ENCODE measurements around the gene TACR2. TPM values are rescaled to one million over a fixed set of nuclear protein-coding genes. Genes with fewer than 3 reads are reported as not detected.

The TACR2 gene
- polyA plus RNA-seq, 1 donor, result 8.2 TPM

- no peaks in the 10 kb centered on the region for H3K27me3 ChIP-seq (ENCODE audit: control insufficient read depth, insufficient read depth, low read length)
- H3K27ac ChIP-seq (ENCODE audit: low read length), result no peak overlapping the region
- 100% methylated on average over 1 of the region's 2 CpGs for WGBS (ENCODE audit: insufficient coverage, low lambda C conversion rate)
- H3K4me3 ChIP-seq (ENCODE audit: low read length), result no peak overlapping the region
- DNase-seq, result no peak
- H3K36me3 ChIP-seq (ENCODE audit: control insufficient read depth, insufficient read depth, low read length), result peaks cover 6% of the 10 kb centered on the region
- no peaks in the 10 kb centered on the region for H3K9me3 ChIP-seq (ENCODE audit: control insufficient read depth, low read depth, low read length)
- no peaks in the 10 kb centered on the region for H3K4me1 ChIP-seq (ENCODE audit: control insufficient read depth, insufficient read depth, low read length)
These were observed 41.8 kb downstream of the TACR2 start for GRCh38 chr10:69374931-69375306.

DNA sequence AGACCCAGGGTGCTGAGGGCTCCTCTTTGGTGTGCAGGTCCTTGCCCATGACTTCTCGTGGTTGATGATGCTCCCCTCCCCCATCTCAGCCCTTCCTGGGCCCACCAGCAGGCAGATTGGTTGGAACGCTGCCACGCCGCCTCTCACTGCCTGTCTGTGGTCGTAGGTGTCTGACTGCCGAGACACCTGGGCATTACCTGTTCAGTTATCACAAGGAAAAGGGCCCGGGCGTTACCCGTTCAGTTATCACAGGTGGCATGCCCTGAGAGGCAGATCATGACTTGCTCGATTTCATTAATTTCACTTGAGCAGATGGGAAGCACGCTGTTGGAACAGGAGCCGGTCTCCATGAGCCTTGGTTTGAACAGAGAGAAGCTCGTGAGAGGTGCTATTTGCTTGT lies 42.5 kb downstream of the TACR2 start:
- WGBS (ENCODE audit: insufficient coverage, low lambda C conversion rate), result no CpG with 5 or more reads among the region's 13 CpGs
- no peak for DNase-seq

DNA sequence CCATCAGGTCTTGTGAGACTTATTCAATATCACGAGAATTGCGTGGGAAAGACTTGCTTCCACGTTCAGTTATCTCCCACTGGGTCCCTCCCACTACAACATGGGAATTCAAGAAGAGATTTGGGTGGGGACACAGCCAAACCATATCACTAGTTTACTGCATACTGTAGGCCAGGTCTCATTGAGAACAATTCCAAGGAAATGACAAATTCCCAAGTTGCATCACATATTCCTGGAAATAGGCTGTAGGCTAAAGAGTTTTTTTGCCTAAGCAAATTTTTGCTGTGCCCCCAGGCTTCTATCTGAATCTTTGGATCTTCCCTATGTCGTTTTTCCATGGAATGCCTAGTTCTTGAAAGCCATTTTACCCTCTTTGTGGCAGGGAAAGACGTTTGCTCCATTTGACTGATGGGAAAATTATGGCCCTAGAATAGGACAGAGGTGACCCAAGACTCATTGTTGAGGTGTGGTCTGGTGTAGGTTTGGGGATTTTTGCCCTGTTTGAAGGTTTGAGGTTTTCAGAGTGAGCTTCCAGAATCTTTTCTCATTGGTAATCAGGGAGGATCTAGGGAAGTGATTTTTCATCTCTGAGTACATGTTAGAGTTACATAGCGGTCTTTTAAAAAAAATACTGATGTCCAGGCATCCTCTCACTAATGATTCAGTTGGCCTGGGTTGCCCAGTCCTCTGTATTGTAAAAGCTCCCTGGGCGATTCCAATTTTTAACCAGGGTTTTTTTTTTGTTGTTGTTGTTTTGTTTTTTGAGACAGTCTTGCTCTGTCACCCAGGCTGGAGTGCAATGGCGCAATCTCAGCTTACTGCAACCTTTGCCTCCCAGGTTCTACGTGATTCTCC lies 44.4 kb downstream of the TACR2 start:
- Histone ChIP-seq H3K36me3 (ENCODE audit: control insufficient read depth, insufficient read depth, low read length) (peaks cover 9% of the 10 kb centered on the region), H3K4me1 (ENCODE audit: control insufficient read depth, insufficient read depth, low read length) (no peaks in the 10 kb centered on the region), H3K9me3 (ENCODE audit: control insufficient read depth, low read depth, low read length) (no peaks in the 10 kb centered on the region), H3K27ac (ENCODE audit: low read length) (no peak overlapping the region), H3K27me3 (ENCODE audit: control insufficient read depth, insufficient read depth, low read length) (no peaks in the 10 kb centered on the region), H3K4me3 (ENCODE audit: low read length) (no peak overlapping the region)
- whole genome bisulfite sequencing (ENCODE audit: insufficient coverage, low lambda C conversion rate), result 100% methylated on average over 1 of the region's 9 CpGs
- DNase-seq, result no peak

More for the DNA sequence above, 42.5 kb downstream of the TACR2 start:
- H3K9me3 ChIP-seq (ENCODE audit: control insufficient read depth, low read depth, low read length), result no peaks in the 10 kb centered on the region
- no peaks in the 10 kb centered on the region for H3K27me3 ChIP-seq (ENCODE audit: control insufficient read depth, insufficient read depth, low read length)
- no peaks in the 10 kb centered on the region for H3K4me1 ChIP-seq (ENCODE audit: control insufficient read depth, insufficient read depth, low read length)
- H3K27ac ChIP-seq (ENCODE audit: low read length), result no peak overlapping the region
- H3K4me3 ChIP-seq (ENCODE audit: low read length), result no peak overlapping the region
- peaks cover 2% of the 10 kb centered on the region for H3K36me3 ChIP-seq (ENCODE audit: control insufficient read depth, insufficient read depth, low read length)

DNA sequence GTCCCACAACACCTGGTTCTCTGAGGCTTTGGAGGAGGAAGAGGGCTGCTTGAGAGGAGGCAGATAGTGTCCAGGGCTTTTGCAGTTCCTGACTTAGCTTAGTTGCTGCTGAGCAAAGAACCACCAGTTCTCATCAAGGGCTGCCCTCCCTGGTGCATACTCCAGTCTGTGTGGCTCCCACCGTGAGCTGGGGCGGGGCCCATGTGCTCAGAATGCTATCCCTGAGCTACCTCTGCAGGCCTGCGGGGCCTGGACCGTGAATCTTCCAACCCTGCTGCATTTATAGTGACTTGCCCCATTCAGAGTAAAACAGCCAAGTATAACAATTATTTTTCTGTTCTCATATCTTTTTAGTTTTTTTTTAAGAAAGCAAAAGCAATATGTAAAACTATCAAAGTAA lies 49.2 kb downstream of the TACR2 start:
- WGBS (ENCODE audit: insufficient coverage, low lambda C conversion rate), result no CpG with 5 or more reads among the region's 4 CpGs
- H3K9me3 ChIP-seq (ENCODE audit: control insufficient read depth, low read depth, low read length), result no peaks in the 10 kb centered on the region
- DNase-seq, result no peak
- H3K27ac ChIP-seq (ENCODE audit: low read length), result no peak overlapping the region
- H3K36me3 ChIP-seq (ENCODE audit: control insufficient read depth, insufficient read depth, low read length), result peaks cover 10% of the 10 kb centered on the region
- H3K27me3 ChIP-seq (ENCODE audit: control insufficient read depth, insufficient read depth, low read length), result no peaks in the 10 kb centered on the region
- H3K4me1 ChIP-seq (ENCODE audit: control insufficient read depth, insufficient read depth, low read length), result no peaks in the 10 kb centered on the region
- H3K4me3 ChIP-seq (ENCODE audit: low read length), result no peak overlapping the region

DNA sequence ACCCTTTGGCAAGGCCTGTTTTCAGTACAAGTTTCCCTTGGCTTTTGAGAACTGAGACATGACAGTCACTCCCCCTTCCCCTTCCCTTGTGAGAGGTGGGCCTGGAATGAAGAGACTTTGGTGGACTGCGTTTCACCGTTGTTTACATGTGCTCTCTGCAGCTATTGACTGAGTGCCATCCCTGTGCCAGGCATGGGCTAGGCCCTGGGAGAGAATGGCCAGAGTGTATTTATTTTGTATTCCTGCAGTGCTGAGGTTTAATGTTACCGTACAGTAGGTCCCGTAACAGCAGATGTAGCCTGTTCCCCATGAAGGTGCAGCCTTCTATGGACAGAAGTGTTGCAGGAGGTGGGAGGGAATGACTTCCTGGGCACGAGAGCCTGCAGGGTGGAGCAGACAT lies 50.0 kb downstream of the TACR2 start:
- no peak overlapping the region for H3K27ac ChIP-seq (ENCODE audit: low read length)
- H3K4me3 ChIP-seq (ENCODE audit: low read length), result no peak overlapping the region
- H3K4me1 ChIP-seq (ENCODE audit: control insufficient read depth, insufficient read depth, low read length), result no peaks in the 10 kb centered on the region
- WGBS (ENCODE audit: insufficient coverage, low lambda C conversion rate), result no CpG with 5 or more reads among the region's 5 CpGs
- H3K27me3 ChIP-seq (ENCODE audit: control insufficient read depth, insufficient read depth, low read length), result no peaks in the 10 kb centered on the region
- no peak for DNase-seq
- no peaks in the 10 kb centered on the region for H3K9me3 ChIP-seq (ENCODE audit: control insufficient read depth, low read depth, low read length)
- H3K36me3 ChIP-seq (ENCODE audit: control insufficient read depth, insufficient read depth, low read length), result peaks cover 10% of the 10 kb centered on the region

DNA sequence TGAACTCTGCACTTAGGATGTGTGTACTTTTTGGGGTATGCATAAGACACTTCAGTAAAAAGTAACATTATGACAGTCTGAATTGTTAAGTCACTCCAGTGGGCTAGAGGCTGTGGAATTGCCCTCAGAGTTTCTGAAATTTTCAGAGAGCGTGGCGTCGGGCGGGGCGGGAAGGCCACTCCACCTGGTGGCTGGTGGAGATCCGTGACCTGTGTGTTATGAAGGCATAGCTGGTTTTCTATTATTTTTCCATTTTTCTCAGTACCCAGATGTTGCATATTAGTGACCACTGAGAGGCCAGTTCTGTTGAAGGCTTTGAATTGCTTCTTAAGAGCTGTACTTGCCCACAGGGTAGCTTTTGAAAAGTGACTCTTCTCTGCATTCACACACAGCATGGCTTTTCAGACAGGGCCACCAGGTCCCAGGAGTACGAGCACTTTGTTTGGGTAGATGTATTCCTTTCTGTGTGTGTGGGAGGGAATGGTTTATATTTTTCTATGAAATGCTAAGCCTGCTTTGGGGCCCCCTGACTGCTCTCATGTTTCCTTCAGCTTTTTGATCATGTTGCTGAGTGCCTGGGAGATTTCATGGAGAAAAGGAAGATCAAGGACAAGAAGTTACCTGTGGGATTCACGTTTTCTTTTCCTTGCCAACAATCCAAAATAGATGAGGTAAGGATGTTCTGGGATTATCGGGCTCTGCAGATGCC lies 52.3 kb downstream of the TACR2 start:
- no peak for DNase-seq
- H3K27ac ChIP-seq (ENCODE audit: low read length), result no peak overlapping the region
- no peak overlapping the region for H3K4me3 ChIP-seq (ENCODE audit: low read length)
- no peaks in the 10 kb centered on the region for H3K27me3 ChIP-seq (ENCODE audit: control insufficient read depth, insufficient read depth, low read length)
- H3K36me3 ChIP-seq (ENCODE audit: control insufficient read depth, insufficient read depth, low read length), result peaks cover 10% of the 10 kb centered on the region
- no peaks in the 10 kb centered on the region for H3K9me3 ChIP-seq (ENCODE audit: control insufficient read depth, low read depth, low read length)
- H3K4me1 ChIP-seq (ENCODE audit: control insufficient read depth, insufficient read depth, low read length), result peaks cover 4% of the 10 kb centered on the region
- WGBS (ENCODE audit: insufficient coverage, low lambda C conversion rate), result 72% methylated on average over 2 of the region's 9 CpGs

- no peak for DNase-seq
- H3K9me3 ChIP-seq (ENCODE audit: control insufficient read depth, low read depth, low read length), result no peaks in the 10 kb centered on the region
- no peak overlapping the region for H3K27ac ChIP-seq (ENCODE audit: low read length)
- H3K27me3 ChIP-seq (ENCODE audit: control insufficient read depth, insufficient read depth, low read length), result no peaks in the 10 kb centered on the region
- no peak overlapping the region for H3K4me3 ChIP-seq (ENCODE audit: low read length)
- H3K4me1 ChIP-seq (ENCODE audit: control insufficient read depth, insufficient read depth, low read length), result peaks cover 4% of the 10 kb centered on the region
- WGBS (ENCODE audit: insufficient coverage, low lambda C conversion rate), result 100% methylated on average over 1 of the region's 5 CpGs
- H3K36me3 ChIP-seq (ENCODE audit: control insufficient read depth, insufficient read depth, low read length), result peaks cover 3% of the 10 kb centered on the region
These were observed 53.1 kb downstream of the TACR2 start for GRCh38 chr10:69363666-69364065.

- no peak overlapping the region for H3K27ac ChIP-seq (ENCODE audit: low read length)
- peaks cover 2% of the 10 kb centered on the region for H3K36me3 ChIP-seq (ENCODE audit: control insufficient read depth, insufficient read depth, low read length)
- no CpG with 5 or more reads among the region's 13 CpGs for WGBS (ENCODE audit: insufficient coverage, low lambda C conversion rate)
- H3K4me3 ChIP-seq (ENCODE audit: low read length), result no peak overlapping the region
- DNase-seq, result no peak
- H3K27me3 ChIP-seq (ENCODE audit: control insufficient read depth, insufficient read depth, low read length), result no peaks in the 10 kb centered on the region
- no peaks in the 10 kb centered on the region for H3K9me3 ChIP-seq (ENCODE audit: control insufficient read depth, low read depth, low read length)
- peaks cover 4% of the 10 kb centered on the region for H3K4me1 ChIP-seq (ENCODE audit: control insufficient read depth, insufficient read depth, low read length)
These were observed 54.2 kb downstream of the TACR2 start for GRCh38 chr10:69362471-69362954.

DNA sequence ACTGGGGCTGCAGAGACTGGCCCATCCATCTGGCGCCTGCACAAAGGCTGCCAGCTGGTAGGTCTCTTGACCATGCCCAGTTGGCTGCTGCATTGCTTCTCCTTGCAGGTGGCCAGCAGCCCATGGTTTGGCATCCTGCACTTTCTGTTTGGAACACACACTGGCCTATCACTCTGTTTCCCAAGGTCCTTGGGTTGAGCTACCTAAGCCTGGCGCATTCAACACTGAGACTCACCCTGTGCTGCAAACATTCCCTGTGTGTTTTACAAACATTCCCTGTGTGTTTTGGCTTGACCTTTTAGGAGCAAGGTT lies 55.5 kb downstream of the TACR2 start:
- no peak for DNase-seq
- WGBS (ENCODE audit: insufficient coverage, low lambda C conversion rate), result no CpG with 5 or more reads among the region's 2 CpGs
- Histone ChIP-seq H3K27ac (ENCODE audit: low read length) (no peak overlapping the region), H3K9me3 (ENCODE audit: control insufficient read depth, low read depth, low read length) (no peaks in the 10 kb centered on the region), H3K36me3 (ENCODE audit: control insufficient read depth, insufficient read depth, low read length) (peaks cover 2% of the 10 kb centered on the region), H3K4me1 (ENCODE audit: control insufficient read depth, insufficient read depth, low read length) (peaks cover 4% of the 10 kb centered on the region), H3K4me3 (ENCODE audit: low read length) (no peak overlapping the region), H3K27me3 (ENCODE audit: control insufficient read depth, insufficient read depth, low read length) (no peaks in the 10 kb centered on the region)

DNA sequence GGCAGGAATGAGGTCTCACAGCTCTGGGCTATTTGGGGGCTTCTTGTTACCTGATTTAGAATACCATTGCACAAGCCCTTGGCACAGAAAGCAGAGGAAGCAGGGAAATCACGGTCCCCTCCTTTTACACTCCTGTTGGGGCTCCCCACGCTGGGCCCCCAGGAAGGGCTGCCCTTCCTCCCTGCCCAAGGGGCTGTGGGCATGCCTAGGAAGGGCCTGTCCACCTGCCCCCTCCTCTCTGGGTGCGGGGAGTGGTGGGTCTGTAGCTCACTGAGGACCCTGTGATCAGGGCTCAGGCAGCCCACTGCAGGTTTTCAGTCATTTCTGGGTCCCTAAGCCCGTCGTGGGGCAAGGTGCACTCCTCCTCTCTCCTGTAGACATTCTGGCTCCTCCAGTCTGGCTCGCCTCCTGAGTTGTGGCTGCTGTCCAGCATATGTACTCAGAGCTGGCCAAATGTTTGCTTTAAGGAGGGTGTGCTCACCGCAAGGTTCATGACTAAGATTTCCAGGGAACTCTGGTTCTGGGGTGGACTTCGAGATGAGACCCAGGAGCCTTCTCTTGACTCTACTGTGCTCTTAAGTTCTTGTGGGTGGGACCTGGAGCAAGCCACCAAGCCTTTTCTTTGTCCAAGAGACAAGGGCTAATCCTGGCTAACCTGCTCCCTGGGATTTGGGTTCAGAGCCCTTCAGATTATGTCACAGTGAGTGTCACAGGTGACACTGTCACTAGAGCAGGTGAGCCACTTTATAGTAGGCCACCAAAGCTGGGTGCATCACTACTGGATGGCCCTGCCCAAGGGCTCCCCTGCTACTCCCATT lies 56.0 kb downstream of the TACR2 start:
- Histone ChIP-seq H3K4me1 (ENCODE audit: control insufficient read depth, insufficient read depth, low read length) (peaks cover 4% of the 10 kb centered on the region), H3K9me3 (ENCODE audit: control insufficient read depth, low read depth, low read length) (no peaks in the 10 kb centered on the region), H3K4me3 (ENCODE audit: low read length) (no peak overlapping the region), H3K36me3 (ENCODE audit: control insufficient read depth, insufficient read depth, low read length) (no peaks in the 10 kb centered on the region), H3K27ac (ENCODE audit: low read length) (no peak overlapping the region), H3K27me3 (ENCODE audit: control insufficient read depth, insufficient read depth, low read length) (no peaks in the 10 kb centered on the region)
- WGBS (ENCODE audit: insufficient coverage, low lambda C conversion rate), result no CpG with 5 or more reads among the region's 8 CpGs
- DNase-seq, result peak in 1 of 2 donors; percentile 34

All from large intestine (tissue), 3 donors.